Uterus (tissue), 2 donors: ENCODE data around the gene KCND2.

ENCODE experiments used
- CTCF ChIP-seq, 4 experiments: fragments of 200-600 bp in 2 of 4; fragments of 450-650 bp in 2 of 4; sonication (generic) in 2 of 4; IDR thresholded peaks; one replicate each; pipeline ENCODE4 v1.5.1; 2016 to 2019; ENCODE audit warnings: antibody characterized with exemption in 4 of 4, mild to moderate bottlenecking in 2 of 4, moderate library complexity in 1 of 4
- POLR2A ChIP-seq, 2 donors: fragments of 450-650 bp; IDR thresholded peaks; one replicate each; pipeline ENCODE4 v1.6.1; 2016; ENCODE audit warnings: antibody characterized with exemption in 2 of 2, mild to moderate bottlenecking in 1 of 2, moderate library complexity in 1 of 2

DNA sequence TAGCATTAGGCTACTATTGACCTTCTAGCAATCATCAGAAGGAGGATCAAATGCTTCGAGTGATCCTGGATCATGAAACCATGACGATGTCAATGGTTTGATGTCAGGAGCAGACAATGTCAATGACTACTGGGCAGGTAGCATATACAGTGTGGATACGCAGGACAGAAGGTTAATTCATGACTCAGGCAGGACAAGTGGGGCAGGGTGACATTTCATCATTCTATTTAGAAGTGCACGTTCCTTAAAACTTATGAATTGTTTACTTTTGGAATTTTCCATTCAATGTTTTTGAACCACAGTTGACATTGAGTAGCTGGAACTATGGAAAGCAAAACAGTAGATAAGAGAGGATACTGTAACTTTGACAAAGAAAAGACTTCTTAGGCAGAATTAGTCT is 444.2 kb downstream of the KCND2 start:
- TF ChIP-seq POLR2A (IDR thresholded peaks at IDR 0.05), result no peak
- no peak for TF ChIP-seq CTCF (IDR thresholded peaks at IDR 0.05)
